Glutamatergic neuron (in vitro differentiated cells): ENCODE measurements around the gene TCF3. TPM values are rescaled to one million over a fixed set of nuclear protein-coding genes. Genes with fewer than 3 reads are reported as not detected.
"Not testable (repeated sequence)": the region's sequence is repeated elsewhere in the genome, so short reads cannot be mapped to it uniquely, and the experiment has no call there.

Source experiments
- DNase-seq: peaks from one replicate; pipeline ENCODE4 v3.0.0; 2022
- H3K27ac Mint-ChIP-seq: one replicate; pipeline ENCODE4 v1.8.0; 2020; ENCODE audit warnings: mild to moderate bottlenecking, mixed read lengths, inconsistent platforms; ENCODE audit not compliant: unreplicated experiment
- H3K27me3 Mint-ChIP-seq: one replicate; pipeline ENCODE4 v1.8.0; 2020; ENCODE audit warnings: mild to moderate bottlenecking, moderate library complexity, mixed read lengths, inconsistent platforms; ENCODE audit not compliant: unreplicated experiment
- H3K36me3 Mint-ChIP-seq: one replicate; pipeline ENCODE4 v1.8.0; 2020; ENCODE audit warnings: mild to moderate bottlenecking, mixed read lengths, inconsistent platforms; ENCODE audit not compliant: unreplicated experiment
- H3K4me1 Mint-ChIP-seq: one replicate; pipeline ENCODE4 v1.8.0; 2020; ENCODE audit warnings: mild to moderate bottlenecking, low read depth, mixed read lengths, inconsistent platforms; ENCODE audit not compliant: unreplicated experiment
- H3K4me3 Mint-ChIP-seq: one replicate; pipeline ENCODE4 v1.8.0; 2020; ENCODE audit warnings: mild to moderate bottlenecking, mixed read lengths, inconsistent platforms; ENCODE audit not compliant: unreplicated experiment
- H3K9me3 Mint-ChIP-seq: one replicate; pipeline ENCODE4 v1.8.0; 2020; ENCODE audit warnings: mild to moderate bottlenecking, moderate library complexity, mixed read lengths, inconsistent platforms; ENCODE audit not compliant: unreplicated experiment
- CTCF ChIP-seq: fragments of 200-600 bp; sonication (generic); IDR thresholded peaks from one replicate; pipeline ENCODE4 v1.5.0; 2021; ENCODE audit not compliant: partially characterized antibody, unreplicated experiment
- total RNA-seq: library from RNA; stranded (reverse); fragmentation: NEBNext Ultra II Directional; extraction: Animal tissue kit (Norgen Biotek cat#: 25700); gene quantifications from one replicate; pipeline ENCODE4 v1.2.1, GENCODE V29; 2021; ENCODE audit not compliant: unreplicated experiment

The TCF3 gene
- total RNA-seq, 1 donor from 2014 or later, result 249 TPM

- H3K9me3 Mint-ChIP-seq, result peaks cover 9% of the 10 kb centered on the region
- H3K27me3 Mint-ChIP-seq, result peaks cover 13% of the 10 kb centered on the region
- no peak overlapping the region for H3K27ac Mint-ChIP-seq
- peaks cover 19% of the 10 kb centered on the region for H3K4me1 Mint-ChIP-seq
- no peak overlapping the region for H3K4me3 Mint-ChIP-seq
- no peaks in the 10 kb centered on the region for H3K36me3 Mint-ChIP-seq
- DNase-seq, result peak; percentile 69
- peak; percentile 95 for TF ChIP-seq CTCF
These were observed 19.8 kb upstream of the TCF3 start for GRCh38 chr19:1672038-1672768.

GRCh38 chr19:1671716-1672037 lies 19.3 kb upstream of the TCF3 start:
- Mint-ChIP-seq H3K27ac (no peak overlapping the region), H3K4me3 (peak overlapping the region; percentile 45), H3K27me3 (peaks cover 10% of the 10 kb centered on the region)

GRCh38 chr19:1670747-1671146 lies 18.3 kb upstream of the TCF3 start:
- peak; percentile 11 for DNase-seq
- peaks cover 18% of the 10 kb centered on the region for H3K4me1 Mint-ChIP-seq
- not testable (repeated sequence) for H3K27ac Mint-ChIP-seq, H3K36me3 Mint-ChIP-seq, H3K4me3 Mint-ChIP-seq, H3K9me3 Mint-ChIP-seq
- peaks cover 10% of the 10 kb centered on the region for H3K27me3 Mint-ChIP-seq

More at GRCh38 chr19:1671716-1672037, 19.3 kb upstream of the TCF3 start:
- H3K36me3 Mint-ChIP-seq, result no peaks in the 10 kb centered on the region
- DNase-seq, result no peak
- peaks cover 17% of the 10 kb centered on the region for H3K4me1 Mint-ChIP-seq
- H3K9me3 Mint-ChIP-seq, result peaks cover 6% of the 10 kb centered on the region
- no peak for TF ChIP-seq CTCF

GRCh38 chr19:1668486-1669270 lies 16.3 kb upstream of the TCF3 start:
- Mint-ChIP-seq H3K9me3 (peaks cover 9% of the 10 kb centered on the region), H3K4me1 (peaks cover 16% of the 10 kb centered on the region), H3K4me3 (peak overlapping the region; percentile 83), H3K27me3 (peaks cover 10% of the 10 kb centered on the region), H3K27ac (peak overlapping the region; percentile 94), H3K36me3 (no peaks in the 10 kb centered on the region)
- no peak for TF ChIP-seq CTCF
- DNase-seq, result peak; percentile 66

- Mint-ChIP-seq H3K4me1 (peaks cover 11% of the 10 kb centered on the region), H3K27me3 (peaks cover 10% of the 10 kb centered on the region), H3K27ac (peak overlapping the region; percentile 94), H3K4me3 (peak overlapping the region; percentile 83), H3K9me3 (peaks cover 9% of the 10 kb centered on the region), H3K36me3 (no peaks in the 10 kb centered on the region)
- TF ChIP-seq CTCF, result no peak
- no peak for DNase-seq
These were observed 15.7 kb upstream of the TCF3 start for GRCh38 chr19:1668048-1668485.
